CD4-positive, alpha-beta memory T cell (primary cell): Measurements from ENCODE around the gene OR10G4. TPM values are rescaled to one million over a fixed set of nuclear protein-coding genes. Genes with fewer than 3 reads are reported as not detected.

ENCODE experiments used
- polyA plus RNA-seq, 2 donors: library from polyadenylated mRNA; unstranded; fragments of 300-500 nt; fragmentation: Illumina TruSeq; gene quantifications; one replicate each; pipeline ENCODE4 v1.2.3, GENCODE V29; 2021
- total RNA-seq, 2 experiments: library from RNA; stranded (reverse); gene quantifications; one replicate each; pipeline ENCODE4 v1.2.3, GENCODE V29; 2021

The OR10G4 gene
- total and polyA plus RNA-seq, 4 experiments from 2014 or later, result not detected

Other genes with a start within 250 kb of the OR10G4 start
- not detected for gene OR6M1, start 206.6 kb upstream of the OR10G4 start, total RNA-seq
- gene OR6M1, start 206.6 kb upstream of the OR10G4 start, polyA plus RNA-seq, result not detected
- gene TMEM225, start 127.3 kb upstream of the OR10G4 start, total RNA-seq, result not detected
- gene TMEM225, start 127.3 kb upstream of the OR10G4 start, polyA plus RNA-seq, result not detected
- gene OR8D4, start 110.8 kb upstream of the OR10G4 start, total RNA-seq, result not detected
- gene OR8D4, start 110.8 kb upstream of the OR10G4 start, polyA plus RNA-seq, result not detected
- not detected for gene OR4D5, start 73.4 kb upstream of the OR10G4 start, total RNA-seq
- not detected for gene OR4D5, start 73.4 kb upstream of the OR10G4 start, polyA plus RNA-seq
- gene OR6T1, start 69.2 kb upstream of the OR10G4 start, total RNA-seq, result not detected
- not detected for gene OR6T1, start 69.2 kb upstream of the OR10G4 start, polyA plus RNA-seq
- gene OR10S1, start 35.2 kb upstream of the OR10G4 start, total RNA-seq, result not detected
- gene OR10S1, start 35.2 kb upstream of the OR10G4 start, polyA plus RNA-seq, result not detected
- gene OR10G6, start 17.8 kb upstream of the OR10G4 start, total RNA-seq, result not detected
- not detected for gene OR10G6, start 17.8 kb upstream of the OR10G4 start, polyA plus RNA-seq
- gene OR10G9, start 10.0 kb downstream of the OR10G4 start, total RNA-seq, result not detected
- gene OR10G9, start 10.0 kb downstream of the OR10G4 start, polyA plus RNA-seq, result not detected
- not detected for gene OR10G8, start 13.8 kb downstream of the OR10G4 start, total RNA-seq
- gene OR10G8, start 13.8 kb downstream of the OR10G4 start, polyA plus RNA-seq, result not detected
- not detected for gene OR10G7, start 28.3 kb downstream of the OR10G4 start, total RNA-seq
- gene OR10G7, start 28.3 kb downstream of the OR10G4 start, polyA plus RNA-seq, result not detected
- 1 to 10 TPM; 6.4 to 7.2 TPM for gene VWA5A, start 102.5 kb downstream of the OR10G4 start, total RNA-seq
- 10 to 100 TPM in 1 of 2 donors, 1 to 10 TPM in 1; 8.3 to 12.3 TPM for gene VWA5A, start 102.5 kb downstream of the OR10G4 start, polyA plus RNA-seq
- not detected for gene OR10D3, start 170.3 kb downstream of the OR10G4 start, total RNA-seq
- not detected for gene OR10D3, start 170.3 kb downstream of the OR10G4 start, polyA plus RNA-seq
- not detected for gene OR8G1, start 228.1 kb downstream of the OR10G4 start, total RNA-seq
- gene OR8G1, start 228.1 kb downstream of the OR10G4 start, polyA plus RNA-seq, result not detected
- not detected for gene OR8G5, start 243.4 kb downstream of the OR10G4 start, total RNA-seq
- gene OR8G5, start 243.4 kb downstream of the OR10G4 start, polyA plus RNA-seq, result not detected